Liver (tissue), 3 donors: Measurements from ENCODE around the gene MUSK.

Experiments
- EGR1 ChIP-seq, 2 donors: IDR thresholded peaks; 2 replicates each; pipeline ENCODE4 v1.6.1; 2016 to 2018; ENCODE audit warnings: antibody characterized with exemption in 2 of 2, low read depth in 2 of 2
- GABPA ChIP-seq, 2 donors: IDR thresholded peaks in 1 of 2; conservative IDR thresholded peaks in 1 of 2; 2 replicates each; pipeline ENCODE4 v1.6.1; 2016; ENCODE audit warnings: antibody characterized with exemption in 2 of 2, mild to moderate bottlenecking in 1 of 2, moderate library complexity in 1 of 2
- MAX ChIP-seq: IDR thresholded peaks from 2 replicates; pipeline ENCODE4 v1.6.1; 2016; ENCODE audit warnings: antibody characterized with exemption
- NR2F2 ChIP-seq: IDR thresholded peaks from 2 replicates; pipeline ENCODE4 v1.6.1; 2016; ENCODE audit warnings: antibody characterized with exemption
- RAD21 ChIP-seq, 2 donors: IDR thresholded peaks; 2 replicates each; pipeline ENCODE4 v1.6.1; 2016; ENCODE audit warnings: antibody characterized with exemption in 2 of 2, mild to moderate bottlenecking in 2 of 2
- TAF1 ChIP-seq: conservative IDR thresholded peaks from 2 replicates; pipeline ENCODE4 v1.6.1; 2016; ENCODE audit warnings: antibody characterized with exemption, mild to moderate bottlenecking
- YY1 ChIP-seq: IDR thresholded peaks from 2 replicates; pipeline ENCODE4 v1.6.1; 2016; ENCODE audit warnings: antibody characterized with exemption, mild to moderate bottlenecking
- TF ChIP-seq, protein P1 (sequence below): fragments of 150-350 bp; IDR thresholded peaks from 2 replicates; pipeline ENCODE4 v1.5.1; 2017; ENCODE audit warnings: improper control_type of control experiment, low read depth, low read length; ENCODE audit not compliant: missing input control
- TF ChIP-seq, protein P2 (sequence below): IDR thresholded peaks from 2 replicates; pipeline ENCODE4 v1.6.1; 2016; ENCODE audit warnings: antibody characterized with exemption, mild to moderate bottlenecking
- TF ChIP-seq, protein P3 (sequence below): IDR thresholded peaks from 2 replicates; pipeline ENCODE4 v1.6.1; 2016; ENCODE audit warnings: antibody characterized with exemption
- TF ChIP-seq, protein P4 (sequence below): IDR thresholded peaks from 2 replicates; pipeline ENCODE4 v1.6.1; 2016; ENCODE audit warnings: antibody characterized with exemption
- donor health status: healthy.
- donor health status: healthy.

- TF ChIP-seq TAF1 = no peak
- no peak for TF ChIP-seq RAD21 (IDR thresholded peaks at IDR 0.05)
- no peak for TF ChIP-seq GABPA (IDR thresholded peaks at IDR 0.05 in 1 of 2, conservative IDR thresholded peaks at IDR 0.05 in 1 of 2)
- TF ChIP-seq, protein P1, sequence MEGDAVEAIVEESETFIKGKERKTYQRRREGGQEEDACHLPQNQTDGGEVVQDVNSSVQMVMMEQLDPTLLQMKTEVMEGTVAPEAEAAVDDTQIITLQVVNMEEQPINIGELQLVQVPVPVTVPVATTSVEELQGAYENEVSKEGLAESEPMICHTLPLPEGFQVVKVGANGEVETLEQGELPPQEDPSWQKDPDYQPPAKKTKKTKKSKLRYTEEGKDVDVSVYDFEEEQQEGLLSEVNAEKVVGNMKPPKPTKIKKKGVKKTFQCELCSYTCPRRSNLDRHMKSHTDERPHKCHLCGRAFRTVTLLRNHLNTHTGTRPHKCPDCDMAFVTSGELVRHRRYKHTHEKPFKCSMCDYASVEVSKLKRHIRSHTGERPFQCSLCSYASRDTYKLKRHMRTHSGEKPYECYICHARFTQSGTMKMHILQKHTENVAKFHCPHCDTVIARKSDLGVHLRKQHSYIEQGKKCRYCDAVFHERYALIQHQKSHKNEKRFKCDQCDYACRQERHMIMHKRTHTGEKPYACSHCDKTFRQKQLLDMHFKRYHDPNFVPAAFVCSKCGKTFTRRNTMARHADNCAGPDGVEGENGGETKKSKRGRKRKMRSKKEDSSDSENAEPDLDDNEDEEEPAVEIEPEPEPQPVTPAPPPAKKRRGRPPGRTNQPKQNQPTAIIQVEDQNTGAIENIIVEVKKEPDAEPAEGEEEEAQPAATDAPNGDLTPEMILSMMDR = no peak
- TF ChIP-seq EGR1 (IDR thresholded peaks at IDR 0.05; ENCODE audit: low read depth in 2 of 2) = no peak
- TF ChIP-seq, protein P2, sequence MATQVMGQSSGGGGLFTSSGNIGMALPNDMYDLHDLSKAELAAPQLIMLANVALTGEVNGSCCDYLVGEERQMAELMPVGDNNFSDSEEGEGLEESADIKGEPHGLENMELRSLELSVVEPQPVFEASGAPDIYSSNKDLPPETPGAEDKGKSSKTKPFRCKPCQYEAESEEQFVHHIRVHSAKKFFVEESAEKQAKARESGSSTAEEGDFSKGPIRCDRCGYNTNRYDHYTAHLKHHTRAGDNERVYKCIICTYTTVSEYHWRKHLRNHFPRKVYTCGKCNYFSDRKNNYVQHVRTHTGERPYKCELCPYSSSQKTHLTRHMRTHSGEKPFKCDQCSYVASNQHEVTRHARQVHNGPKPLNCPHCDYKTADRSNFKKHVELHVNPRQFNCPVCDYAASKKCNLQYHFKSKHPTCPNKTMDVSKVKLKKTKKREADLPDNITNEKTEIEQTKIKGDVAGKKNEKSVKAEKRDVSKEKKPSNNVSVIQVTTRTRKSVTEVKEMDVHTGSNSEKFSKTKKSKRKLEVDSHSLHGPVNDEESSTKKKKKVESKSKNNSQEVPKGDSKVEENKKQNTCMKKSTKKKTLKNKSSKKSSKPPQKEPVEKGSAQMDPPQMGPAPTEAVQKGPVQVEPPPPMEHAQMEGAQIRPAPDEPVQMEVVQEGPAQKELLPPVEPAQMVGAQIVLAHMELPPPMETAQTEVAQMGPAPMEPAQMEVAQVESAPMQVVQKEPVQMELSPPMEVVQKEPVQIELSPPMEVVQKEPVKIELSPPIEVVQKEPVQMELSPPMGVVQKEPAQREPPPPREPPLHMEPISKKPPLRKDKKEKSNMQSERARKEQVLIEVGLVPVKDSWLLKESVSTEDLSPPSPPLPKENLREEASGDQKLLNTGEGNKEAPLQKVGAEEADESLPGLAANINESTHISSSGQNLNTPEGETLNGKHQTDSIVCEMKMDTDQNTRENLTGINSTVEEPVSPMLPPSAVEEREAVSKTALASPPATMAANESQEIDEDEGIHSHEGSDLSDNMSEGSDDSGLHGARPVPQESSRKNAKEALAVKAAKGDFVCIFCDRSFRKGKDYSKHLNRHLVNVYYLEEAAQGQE = no peak
- TF ChIP-seq, protein P3, sequence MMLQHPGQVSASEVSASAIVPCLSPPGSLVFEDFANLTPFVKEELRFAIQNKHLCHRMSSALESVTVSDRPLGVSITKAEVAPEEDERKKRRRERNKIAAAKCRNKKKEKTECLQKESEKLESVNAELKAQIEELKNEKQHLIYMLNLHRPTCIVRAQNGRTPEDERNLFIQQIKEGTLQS = no peak
- TF ChIP-seq NR2F2 = no peak
- no peak for TF ChIP-seq YY1
- no peak for TF ChIP-seq MAX
- TF ChIP-seq, protein P4, sequence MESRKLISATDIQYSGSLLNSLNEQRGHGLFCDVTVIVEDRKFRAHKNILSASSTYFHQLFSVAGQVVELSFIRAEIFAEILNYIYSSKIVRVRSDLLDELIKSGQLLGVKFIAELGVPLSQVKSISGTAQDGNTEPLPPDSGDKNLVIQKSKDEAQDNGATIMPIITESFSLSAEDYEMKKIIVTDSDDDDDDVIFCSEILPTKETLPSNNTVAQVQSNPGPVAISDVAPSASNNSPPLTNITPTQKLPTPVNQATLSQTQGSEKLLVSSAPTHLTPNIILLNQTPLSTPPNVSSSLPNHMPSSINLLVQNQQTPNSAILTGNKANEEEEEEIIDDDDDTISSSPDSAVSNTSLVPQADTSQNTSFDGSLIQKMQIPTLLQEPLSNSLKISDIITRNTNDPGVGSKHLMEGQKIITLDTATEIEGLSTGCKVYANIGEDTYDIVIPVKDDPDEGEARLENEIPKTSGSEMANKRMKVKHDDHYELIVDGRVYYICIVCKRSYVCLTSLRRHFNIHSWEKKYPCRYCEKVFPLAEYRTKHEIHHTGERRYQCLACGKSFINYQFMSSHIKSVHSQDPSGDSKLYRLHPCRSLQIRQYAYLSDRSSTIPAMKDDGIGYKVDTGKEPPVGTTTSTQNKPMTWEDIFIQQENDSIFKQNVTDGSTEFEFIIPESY = no peak
These were observed 46.2 kb upstream of the MUSK start for GRCh38 chr9:110622368-110622767.
